GM06990 (cell line): ENCODE data around the gene ROBO1.

Experiments
- DNase-seq: peaks from one replicate; pipeline ENCODE4 v3.0.0-alpha.2; 2011; ENCODE audit not compliant: insufficient read length; ENCODE audit errors: extremely low read depth
- H3K27me3 ChIP-seq: replicated peaks from 2 replicates; pipeline ENCODE4 v1.6.0; 2011; ENCODE audit warnings: low read length; ENCODE audit not compliant: control insufficient read depth, insufficient read depth
- H3K36me3 ChIP-seq: 2 replicates; pipeline ENCODE4 v1.5.1; 2011; ENCODE audit warnings: low read length; ENCODE audit not compliant: control insufficient read depth, insufficient read depth
- H3K4me3 ChIP-seq: replicated peaks from 2 replicates; pipeline ENCODE4 v1.5.1; 2011; ENCODE audit warnings: low read depth, mild to moderate bottlenecking, control low read depth, low read length
- TF ChIP-seq, protein P1 (sequence below): IDR thresholded peaks from 2 replicates; pipeline ENCODE4 v1.5.1; 2011; ENCODE audit warnings: low read length, control low read depth, mild to moderate bottlenecking, inconsistent platforms; ENCODE audit not compliant: insufficient read depth, poor library complexity, severe bottlenecking

The ROBO1 gene

DNA sequence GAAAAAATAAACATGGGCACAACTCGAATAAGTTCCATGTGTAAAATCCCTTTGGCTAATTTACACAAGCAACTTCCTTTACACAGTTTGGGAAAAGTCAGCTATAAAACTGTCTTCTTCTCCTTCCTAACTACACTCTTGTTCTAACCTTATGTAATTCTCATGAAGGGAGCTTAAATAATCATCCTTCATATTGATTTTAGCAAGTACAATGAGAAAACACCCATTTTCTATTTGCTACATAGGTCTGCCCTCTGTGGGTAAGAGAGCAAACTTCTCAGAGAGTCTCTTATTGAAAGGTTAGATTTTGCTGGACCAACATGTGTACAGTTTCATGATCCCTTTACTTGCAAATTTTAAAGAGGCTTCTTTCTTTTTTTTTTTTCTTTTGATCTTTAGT, 398.5 kb downstream of the ROBO1 start:
- DNase-seq, result no peak
- Histone ChIP-seq H3K27me3 (no peaks in the 10 kb centered on the region), H3K4me3 (no peak overlapping the region), H3K36me3 (no peaks in the 10 kb centered on the region)
- TF ChIP-seq, protein P1, sequence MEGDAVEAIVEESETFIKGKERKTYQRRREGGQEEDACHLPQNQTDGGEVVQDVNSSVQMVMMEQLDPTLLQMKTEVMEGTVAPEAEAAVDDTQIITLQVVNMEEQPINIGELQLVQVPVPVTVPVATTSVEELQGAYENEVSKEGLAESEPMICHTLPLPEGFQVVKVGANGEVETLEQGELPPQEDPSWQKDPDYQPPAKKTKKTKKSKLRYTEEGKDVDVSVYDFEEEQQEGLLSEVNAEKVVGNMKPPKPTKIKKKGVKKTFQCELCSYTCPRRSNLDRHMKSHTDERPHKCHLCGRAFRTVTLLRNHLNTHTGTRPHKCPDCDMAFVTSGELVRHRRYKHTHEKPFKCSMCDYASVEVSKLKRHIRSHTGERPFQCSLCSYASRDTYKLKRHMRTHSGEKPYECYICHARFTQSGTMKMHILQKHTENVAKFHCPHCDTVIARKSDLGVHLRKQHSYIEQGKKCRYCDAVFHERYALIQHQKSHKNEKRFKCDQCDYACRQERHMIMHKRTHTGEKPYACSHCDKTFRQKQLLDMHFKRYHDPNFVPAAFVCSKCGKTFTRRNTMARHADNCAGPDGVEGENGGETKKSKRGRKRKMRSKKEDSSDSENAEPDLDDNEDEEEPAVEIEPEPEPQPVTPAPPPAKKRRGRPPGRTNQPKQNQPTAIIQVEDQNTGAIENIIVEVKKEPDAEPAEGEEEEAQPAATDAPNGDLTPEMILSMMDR, result no peak

DNA sequence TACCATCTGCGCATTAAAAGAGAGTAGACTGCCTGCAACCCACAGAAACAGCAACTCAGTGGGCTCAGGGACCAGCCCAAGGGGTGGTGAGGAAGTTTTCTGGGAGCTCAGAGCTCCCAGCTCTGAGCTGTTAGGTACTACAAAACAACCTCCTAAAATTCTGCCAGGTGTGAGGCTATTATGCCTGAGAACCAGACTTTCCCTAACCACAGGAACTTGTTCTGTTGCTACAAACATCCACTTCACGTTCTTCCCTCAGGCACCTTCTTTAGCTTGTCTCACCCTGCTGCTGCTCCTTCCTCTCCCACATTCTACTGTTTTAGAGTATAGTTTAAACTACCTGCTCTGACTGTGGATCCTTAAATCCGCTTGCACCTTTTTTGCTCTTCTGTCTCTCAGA, 399.4 kb downstream of the ROBO1 start:
- TF ChIP-seq, protein P1, result no peak
- no peak overlapping the region for H3K4me3 ChIP-seq
- no peak for DNase-seq
- H3K27me3 ChIP-seq, result no peaks in the 10 kb centered on the region
- H3K36me3 ChIP-seq, result no peaks in the 10 kb centered on the region

DNA sequence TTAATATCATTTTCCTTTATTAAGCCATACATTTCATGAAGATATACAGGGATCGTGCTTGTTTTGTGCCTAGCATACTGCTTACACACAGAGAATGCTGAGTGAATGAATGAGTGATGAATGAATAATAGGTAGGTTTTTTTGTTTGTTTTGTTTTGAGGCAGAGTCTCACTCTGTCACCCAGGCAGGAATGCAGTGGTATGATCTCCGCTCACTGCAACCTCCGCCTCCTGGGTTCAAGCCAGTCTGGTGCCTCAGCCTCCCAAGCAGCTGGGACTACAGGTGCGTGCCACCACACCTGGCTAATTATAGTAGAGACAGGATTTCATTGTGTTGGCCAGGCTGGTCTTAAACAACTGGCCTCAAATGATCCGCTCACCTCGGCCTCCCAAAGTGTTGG, 400.0 kb downstream of the ROBO1 start:
- DNase-seq, result no peak
- Histone ChIP-seq H3K4me3 (no peak overlapping the region), H3K36me3 (no peaks in the 10 kb centered on the region), H3K27me3 (no peaks in the 10 kb centered on the region)
- TF ChIP-seq, protein P1, result no peak

DNA sequence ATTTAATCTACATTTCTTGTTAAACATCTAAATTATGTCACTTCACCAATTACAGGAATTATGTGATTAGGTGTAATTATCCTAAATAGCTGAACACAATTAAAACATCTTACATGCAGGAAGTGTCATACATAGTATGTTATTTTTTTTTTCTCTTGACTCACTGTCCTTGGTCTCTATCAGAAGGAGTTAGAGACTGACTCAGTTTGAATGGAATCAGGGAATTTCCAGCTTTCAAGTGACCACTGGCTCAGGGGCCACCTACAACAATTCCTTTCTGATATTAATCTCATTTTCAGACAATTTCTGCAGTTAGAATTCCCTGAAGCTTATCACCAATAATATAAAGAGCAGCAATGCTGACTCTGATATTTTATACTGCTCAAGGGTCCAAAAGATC, 400.7 kb downstream of the ROBO1 start:
- no peak overlapping the region for H3K4me3 ChIP-seq
- no peak for DNase-seq
- TF ChIP-seq, protein P1, result no peak
- no peaks in the 10 kb centered on the region for H3K27me3 ChIP-seq
- no peaks in the 10 kb centered on the region for H3K36me3 ChIP-seq

DNA sequence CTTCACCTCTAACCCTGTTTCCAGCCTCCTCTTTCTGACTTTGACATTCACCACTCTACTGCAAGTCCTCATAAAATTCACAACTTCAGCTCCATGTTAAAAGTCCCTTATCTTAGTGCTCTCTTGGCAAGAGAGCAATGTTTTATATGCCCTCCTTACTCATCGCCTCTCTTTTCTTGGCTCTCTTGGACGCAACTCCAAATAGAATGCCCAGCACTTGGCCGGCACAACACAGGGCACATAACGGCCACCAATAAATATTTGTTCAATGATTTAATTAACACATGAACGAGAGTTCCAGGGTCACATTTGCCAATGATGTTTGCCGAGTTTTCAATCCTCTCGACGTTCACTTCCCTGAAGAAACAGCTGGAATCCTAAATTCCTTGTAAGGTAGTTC, 401.4 kb downstream of the ROBO1 start:
- no peak for DNase-seq
- Histone ChIP-seq H3K36me3 (no peaks in the 10 kb centered on the region), H3K27me3 (no peaks in the 10 kb centered on the region), H3K4me3 (no peak overlapping the region)
- TF ChIP-seq, protein P1, result no peak

DNA sequence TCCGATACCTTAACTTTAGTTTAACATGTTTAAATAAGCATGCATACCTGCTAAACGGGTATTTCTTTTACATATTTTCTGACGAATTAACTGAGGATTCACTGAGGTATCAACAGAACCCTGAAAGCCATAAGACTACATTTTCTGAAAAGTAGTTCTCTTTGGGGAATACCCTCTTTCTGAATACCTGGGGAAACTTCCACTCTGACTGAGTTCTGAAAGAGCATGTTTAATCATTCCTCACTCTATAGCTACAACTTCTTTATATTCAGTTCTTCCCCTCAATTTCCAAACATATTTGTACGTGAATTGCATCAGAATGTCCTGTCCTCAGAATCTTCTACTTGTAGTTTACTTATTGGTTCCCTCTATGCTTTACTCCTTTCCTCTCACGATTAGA, 403.0 kb downstream of the ROBO1 start:
- TF ChIP-seq, protein P1, result no peak
- H3K27me3 ChIP-seq, result no peaks in the 10 kb centered on the region
- no peak for DNase-seq
- H3K36me3 ChIP-seq, result no peaks in the 10 kb centered on the region
- no peak overlapping the region for H3K4me3 ChIP-seq
